GM21737 (cell line): ENCODE measurements around the gene CEP78.

Experiments used
- ATAC-seq: cut with Tn5 transposase; IDR thresholded peaks from one replicate; pipeline ENCODE4 v1.9.1; 2021; ENCODE audit warnings: mild to moderate bottlenecking, moderate library complexity; ENCODE audit not compliant: unreplicated experiment

Gene CEP78

GRCh38 chr9:78286125-78286524, 50.2 kb downstream of the CEP78 start:
- no peak for ATAC-seq

- no peak for ATAC-seq
Measured at GRCh38 chr9:78286946-78287388, 51.1 kb downstream of the CEP78 start.

DNA sequence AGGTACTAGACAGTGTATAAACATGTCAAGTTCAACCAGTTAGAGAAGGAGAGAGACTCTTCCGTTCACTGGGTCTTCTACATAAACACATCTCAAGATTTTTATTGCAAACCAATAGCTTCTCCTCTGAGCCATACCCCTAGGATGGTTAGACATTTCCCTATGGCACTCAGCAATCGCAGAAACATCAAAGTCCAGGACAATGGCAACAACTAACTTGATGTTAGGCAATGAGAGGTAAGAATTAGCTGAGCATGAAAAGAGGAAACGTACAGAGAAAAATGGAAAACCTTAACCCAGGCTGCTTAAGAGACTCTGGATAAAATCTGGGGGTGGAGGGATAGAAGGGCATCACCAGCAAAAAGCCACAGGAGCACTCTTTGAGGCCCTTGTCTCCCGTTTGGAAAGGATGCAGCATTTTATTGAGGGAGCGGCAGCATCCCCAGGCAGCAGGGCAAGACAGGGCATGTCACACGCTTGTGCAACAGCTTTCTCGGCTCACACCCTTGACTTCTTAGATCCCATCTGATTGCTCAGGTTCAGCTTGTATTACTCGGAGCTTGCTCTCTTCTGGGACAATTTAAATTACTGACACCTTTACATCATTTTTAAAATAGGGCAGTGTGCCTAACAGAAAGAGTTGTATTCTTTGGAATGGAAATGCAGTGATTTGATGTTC, 52.5 kb downstream of the CEP78 start:
- no peak for ATAC-seq

GRCh38 chr9:78289474-78289873, 53.6 kb downstream of the CEP78 start:
- ATAC-seq: no peak

DNA sequence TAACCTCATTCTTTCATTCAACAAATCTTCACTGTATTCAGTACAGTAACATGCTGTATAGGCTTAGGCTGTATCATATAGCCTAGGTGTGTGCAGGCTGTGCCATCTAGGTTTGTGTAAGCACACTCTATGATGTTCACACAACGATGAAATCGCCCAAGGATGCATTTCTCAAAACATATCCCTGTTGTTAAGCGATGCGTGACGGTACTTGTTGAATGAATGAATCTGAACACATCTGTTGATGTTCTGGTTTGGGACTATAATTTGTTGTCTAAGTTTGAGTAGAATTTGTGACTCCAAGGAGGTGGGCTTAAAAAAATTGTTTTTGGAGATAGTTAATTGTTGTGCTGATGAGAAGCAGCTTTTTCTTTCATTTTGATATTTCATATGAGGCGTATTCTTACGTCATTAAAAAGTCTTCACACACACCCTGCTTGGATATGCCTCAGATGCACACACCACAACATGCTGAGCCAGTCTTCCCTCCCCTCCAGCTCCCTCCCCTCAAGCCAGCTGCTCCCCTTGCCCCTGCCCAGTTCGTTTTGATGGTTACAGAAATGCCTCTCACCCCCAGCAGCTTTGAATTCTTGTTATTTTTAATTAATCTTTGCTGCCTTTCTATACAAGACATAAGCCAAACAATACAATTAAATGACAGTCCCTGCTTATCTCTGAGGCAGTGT, 55.5 kb downstream of the CEP78 start:
- no peak for ATAC-seq

GRCh38 chr9:78292026-78292425, 56.2 kb downstream of the CEP78 start:
- ATAC-seq: no peak

GRCh38 chr9:78292716-78293497, 57.0 kb downstream of the CEP78 start:
- no peak for ATAC-seq

GRCh38 chr9:78294290-78295176, 58.7 kb downstream of the CEP78 start:
- ATAC-seq: no peak

GRCh38 chr9:78295177-78295575, 59.3 kb downstream of the CEP78 start:
- ATAC-seq: no peak

DNA sequence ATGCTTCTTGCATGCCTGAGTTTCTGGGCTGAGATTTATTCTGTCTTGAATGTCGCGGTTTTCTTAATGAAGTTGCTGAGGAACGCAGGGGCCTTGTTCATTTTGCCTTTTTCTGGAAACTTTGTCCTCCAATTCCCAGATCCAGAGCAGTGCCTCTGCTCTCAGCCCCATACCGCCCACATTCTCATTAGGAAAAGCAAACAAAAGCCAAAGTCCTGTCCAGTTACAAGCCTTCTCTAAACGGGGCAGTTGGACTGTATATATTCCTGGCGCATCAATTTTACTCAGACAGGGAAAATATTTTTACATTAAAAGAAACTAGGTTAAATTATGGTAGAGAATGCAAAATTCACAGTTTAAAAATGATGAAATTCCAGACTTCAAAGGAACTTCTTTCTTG, 59.9 kb downstream of the CEP78 start:
- no peak for ATAC-seq

DNA sequence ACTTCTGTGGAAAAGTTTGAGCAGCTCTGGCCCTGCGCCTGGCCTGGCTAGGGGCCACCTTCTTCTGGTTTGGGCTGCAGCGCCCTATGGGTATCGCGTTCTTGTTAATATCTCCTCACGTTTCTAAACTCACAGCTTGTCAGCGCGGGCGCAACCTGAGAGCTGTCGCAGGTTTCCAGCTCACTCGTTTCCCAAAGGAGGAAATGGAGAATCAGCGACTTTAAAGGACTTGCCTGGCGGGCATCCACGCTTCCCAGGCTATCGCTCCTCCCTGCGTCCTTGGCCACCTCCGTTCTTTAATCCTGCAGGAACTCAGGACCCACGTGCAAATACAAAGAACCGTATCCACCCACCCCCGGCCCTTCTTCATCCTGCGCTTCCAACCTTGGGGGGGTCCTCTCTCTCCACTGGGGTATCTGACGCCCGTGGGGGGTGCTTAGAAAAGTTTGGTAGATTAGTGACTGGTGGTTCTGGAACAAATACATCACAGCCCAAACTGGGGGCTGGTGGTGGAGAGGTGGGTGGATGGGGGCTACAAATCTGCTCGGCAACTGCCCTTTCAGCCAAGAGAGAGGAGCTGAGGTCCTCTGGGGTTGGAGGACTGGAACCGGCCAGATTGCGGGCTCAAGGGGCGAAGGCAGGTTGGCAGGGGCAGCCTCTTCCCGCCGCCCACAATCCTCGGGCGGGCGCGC, 60.5 kb downstream of the CEP78 start:
- no peak for ATAC-seq

DNA sequence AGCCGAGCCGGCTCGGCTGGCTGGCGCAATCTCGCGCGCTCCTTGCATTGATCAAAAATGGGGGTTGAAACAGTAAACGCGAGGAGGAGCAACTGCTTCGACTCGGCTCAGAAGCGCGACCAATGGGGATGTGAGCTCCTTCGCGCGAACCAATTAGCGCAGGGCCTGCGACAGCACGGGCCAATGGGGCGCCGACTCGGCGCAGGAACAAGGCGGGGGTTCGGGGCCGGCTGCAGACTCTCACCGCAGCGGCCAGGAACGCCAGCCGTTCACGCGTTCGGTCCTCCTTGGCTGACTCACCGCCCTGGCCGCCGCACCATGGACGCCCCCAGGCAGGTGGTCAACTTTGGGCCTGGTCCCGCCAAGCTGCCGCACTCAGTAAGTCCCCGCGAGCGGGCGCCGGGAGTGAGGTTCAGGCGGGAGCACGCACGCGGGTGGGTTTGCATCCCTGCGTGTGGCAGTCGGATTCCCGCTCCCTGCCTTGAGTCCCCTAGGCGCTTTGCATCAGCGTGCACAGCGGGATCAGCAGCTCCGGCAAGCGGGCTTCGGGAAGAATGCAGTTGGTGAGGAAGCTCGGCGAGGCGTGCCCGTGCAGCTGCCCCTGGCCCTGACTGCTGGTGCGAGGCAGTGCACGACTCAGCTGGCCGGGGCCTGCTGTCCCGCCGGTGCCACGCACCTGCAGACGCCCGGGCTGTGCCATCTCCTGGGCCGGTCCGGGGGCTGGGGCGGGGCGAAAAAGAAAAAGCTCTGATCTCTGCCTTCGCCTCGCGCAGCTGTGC, 61.2 kb downstream of the CEP78 start, which contains the start of gene PSAT1:
Gene PSAT1, plus strand, starts transcription at position 233 of the 779 bp plus-strand sequence. Its CDS starts 86 bp downstream, at position 319.
- ATAC-seq: peak; percentile 98

- peak; percentile 49 for ATAC-seq
Measured at GRCh38 chr9:78297672-78297961, 61.7 kb downstream of the CEP78 start.

- no peak for ATAC-seq
Measured at GRCh38 chr9:78298046-78298765, 62.3 kb downstream of the CEP78 start.

DNA sequence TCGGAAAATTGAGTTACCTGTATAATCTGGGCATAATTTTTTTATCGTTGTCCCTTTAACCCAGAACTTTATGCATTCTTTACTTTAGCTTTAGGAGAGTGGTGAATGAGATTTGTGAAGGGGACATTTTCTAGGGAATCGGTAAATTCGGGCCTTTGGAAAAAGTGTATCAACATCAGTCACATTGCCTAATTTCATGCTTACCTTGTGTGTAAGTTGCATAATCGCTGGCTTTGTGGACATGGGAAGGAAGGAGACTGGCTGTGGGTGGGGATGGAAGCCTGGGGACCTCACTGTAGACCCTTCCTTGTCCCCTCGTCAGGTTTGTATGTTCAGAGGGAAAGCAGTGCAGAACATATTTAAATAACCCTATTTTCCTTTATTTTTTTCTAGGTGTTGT, 64.3 kb downstream of the CEP78 start:
- no peak for ATAC-seq

DNA sequence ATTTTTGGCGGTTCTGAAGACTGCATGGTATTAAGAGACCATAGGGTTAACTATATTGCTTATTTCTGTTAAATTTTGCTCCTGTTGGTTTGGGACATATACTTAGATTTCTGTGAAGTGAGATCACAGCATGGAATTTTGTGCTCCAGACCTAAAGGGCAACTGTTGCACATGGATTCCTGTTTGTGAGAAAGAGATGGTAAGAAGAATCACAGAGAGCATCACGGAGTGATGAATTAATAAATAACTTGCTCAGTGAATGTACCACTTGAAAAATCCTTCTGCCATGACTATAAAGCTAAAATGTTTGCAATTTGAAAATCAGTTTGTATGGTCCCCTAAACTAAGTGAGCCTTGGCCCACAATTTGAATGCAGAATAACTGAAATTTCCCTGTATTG, 65.6 kb downstream of the CEP78 start:
- ATAC-seq: no peak

DNA sequence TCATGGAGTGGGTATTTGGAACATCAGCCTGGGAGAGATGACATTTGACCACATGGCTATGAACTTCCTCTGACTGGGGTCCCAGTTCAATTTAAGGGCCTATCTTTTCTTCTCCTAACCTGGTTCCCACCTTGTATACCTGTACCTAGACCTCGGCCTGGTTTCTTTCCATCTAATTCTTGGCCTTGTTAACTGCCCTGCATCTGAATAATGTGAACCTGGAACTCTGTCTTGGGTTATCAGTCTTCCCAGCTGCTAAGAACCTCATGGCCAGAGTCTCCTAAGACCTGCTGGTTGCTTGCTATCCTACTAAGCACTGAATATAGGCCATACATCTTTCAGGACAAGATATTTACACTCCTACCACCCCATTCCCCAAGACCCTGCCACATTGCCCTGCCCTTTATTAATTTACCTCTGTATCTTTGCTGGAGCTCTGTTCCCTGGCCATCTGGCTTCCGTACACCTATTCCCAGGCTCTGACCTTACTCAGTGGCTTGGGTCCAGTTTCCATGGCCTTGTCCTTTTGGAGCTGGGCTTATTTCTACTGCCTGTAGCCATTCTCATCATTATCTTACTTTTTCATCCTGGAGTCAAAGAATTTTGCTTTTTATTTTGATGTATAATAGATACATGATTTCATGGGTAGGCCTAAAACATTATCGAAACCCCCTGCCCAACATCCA, 67.6 kb downstream of the CEP78 start:
- no peak for ATAC-seq

DNA sequence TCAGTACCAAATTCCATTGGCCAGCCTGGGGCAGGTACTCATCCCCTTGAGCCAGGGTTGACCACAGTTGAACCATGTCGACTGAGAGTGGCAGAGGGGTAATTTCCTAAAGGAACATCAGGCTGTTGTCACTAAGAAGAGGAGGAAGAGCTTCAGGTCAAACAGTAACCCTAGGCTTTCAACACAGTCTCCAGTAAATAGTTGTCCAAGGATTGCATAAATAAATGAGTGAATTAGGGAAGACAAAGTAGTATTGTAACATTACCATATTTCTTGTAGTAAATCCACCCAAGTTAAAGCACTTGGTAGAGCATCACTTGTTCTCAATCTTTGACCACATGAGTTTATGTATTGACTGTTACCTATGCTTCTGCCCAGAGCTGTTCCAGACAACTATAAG, 68.5 kb downstream of the CEP78 start:
- ATAC-seq: no peak
